Astrocyte (in vitro differentiated cells and primary cell): ENCODE measurements around the gene RAD51B. TPM values are rescaled to one million over a fixed set of nuclear protein-coding genes. Genes with fewer than 3 reads are reported as not detected.

ENCODE experiments used
- DNase-seq: peaks from one replicate; pipeline ENCODE4 v3.0.0-alpha.2; 2010; ENCODE audit warnings: low read depth
- FAIRE-seq: peaks from 2 replicates; lab custom pipeline; 2011; peaks lifted over from hg19 to GRCh38; lab: Jason Lieb, UNC
- H2AFZ ChIP-seq: 2 replicates; pipeline ENCODE4 v1.6.0; 2012; ENCODE audit warnings: low read depth, low read length, inconsistent platforms
- H3K27ac ChIP-seq: 2 replicates; pipeline ENCODE4 v1.5.1; 2011; ENCODE audit warnings: low read depth, low read length, inconsistent platforms
- H3K27me3 ChIP-seq: 2 replicates; pipeline ENCODE4 v1.6.0; 2011; ENCODE audit warnings: low read length, inconsistent platforms; ENCODE audit not compliant: insufficient read depth
- H3K36me3 ChIP-seq: 2 replicates; pipeline ENCODE4 v1.5.1; 2011; ENCODE audit warnings: low read length, inconsistent platforms; ENCODE audit not compliant: insufficient read depth
- H3K4me1 ChIP-seq: 2 replicates; pipeline ENCODE4 v1.5.1; 2011; ENCODE audit warnings: low read length, inconsistent platforms; ENCODE audit not compliant: insufficient read depth
- H3K4me2 ChIP-seq: 2 replicates; pipeline ENCODE4 v1.6.0; 2012; ENCODE audit warnings: low read length, inconsistent platforms
- H3K4me3 ChIP-seq: 2 replicates; pipeline ENCODE4 v1.5.1; 2011; ENCODE audit warnings: low read depth, mild to moderate bottlenecking, low read length, inconsistent platforms; ENCODE audit not compliant: insufficient read depth
- H3K79me2 ChIP-seq: 2 replicates; pipeline ENCODE4 v1.6.0; 2012; ENCODE audit warnings: mild to moderate bottlenecking, low read length, inconsistent platforms; ENCODE audit not compliant: insufficient read depth
- H3K9ac ChIP-seq: 2 replicates; pipeline ENCODE4 v1.6.0; 2012; ENCODE audit warnings: mild to moderate bottlenecking, low read length, inconsistent platforms
- H3K9me3 ChIP-seq: 2 replicates; pipeline ENCODE4 v1.5.1; 2012; ENCODE audit warnings: low read depth, mild to moderate bottlenecking, low read length, inconsistent platforms; ENCODE audit not compliant: insufficient read depth
- H4K20me1 ChIP-seq: 2 replicates; pipeline ENCODE4 v1.6.0; 2012; ENCODE audit warnings: low read length, inconsistent platforms; ENCODE audit not compliant: insufficient read depth
- H3K27ac Mint-ChIP-seq: one replicate; pipeline ENCODE4 v1.8.0; 2021; ENCODE audit warnings: mild to moderate bottlenecking, mixed read lengths; ENCODE audit not compliant: unreplicated experiment
- H3K27me3 Mint-ChIP-seq: one replicate; pipeline ENCODE4 v1.8.0; 2021; ENCODE audit warnings: low read depth, mixed read lengths; ENCODE audit not compliant: unreplicated experiment
- H3K36me3 Mint-ChIP-seq: one replicate; pipeline ENCODE4 v1.8.0; 2021; ENCODE audit warnings: low read depth, mixed read lengths; ENCODE audit not compliant: unreplicated experiment
- H3K4me1 Mint-ChIP-seq: one replicate; pipeline ENCODE4 v1.8.0; 2021; ENCODE audit warnings: low read depth, mixed read lengths; ENCODE audit not compliant: unreplicated experiment
- H3K4me3 Mint-ChIP-seq: one replicate; pipeline ENCODE4 v1.8.0; 2021; ENCODE audit warnings: mild to moderate bottlenecking, moderate library complexity, mixed read lengths; ENCODE audit not compliant: unreplicated experiment
- H3K9me3 Mint-ChIP-seq: one replicate; pipeline ENCODE4 v1.8.0; 2021; ENCODE audit warnings: mild to moderate bottlenecking, mixed read lengths; ENCODE audit not compliant: unreplicated experiment
- EZH2 ChIP-seq: IDR thresholded peaks from 2 replicates; pipeline ENCODE4 v1.6.1; 2012; ENCODE audit warnings: mild to moderate bottlenecking, low read length, inconsistent platforms; ENCODE audit not compliant: insufficient read depth
- total RNA-seq: library from RNA; stranded (reverse); gene quantifications from 2 replicates; pipeline ENCODE4 v1.2.1, GENCODE V29; 2021
- TF ChIP-seq, protein P1 (sequence below): IDR thresholded peaks from 2 replicates; pipeline ENCODE4 v1.5.1; 2011; ENCODE audit warnings: low read depth, mild to moderate bottlenecking, inconsistent platforms, low read length, moderate library complexity; ENCODE audit not compliant: insufficient read depth

Gene RAD51B
- total RNA-seq, 1 donor from 2014 or later = 10.8 TPM

DNA sequence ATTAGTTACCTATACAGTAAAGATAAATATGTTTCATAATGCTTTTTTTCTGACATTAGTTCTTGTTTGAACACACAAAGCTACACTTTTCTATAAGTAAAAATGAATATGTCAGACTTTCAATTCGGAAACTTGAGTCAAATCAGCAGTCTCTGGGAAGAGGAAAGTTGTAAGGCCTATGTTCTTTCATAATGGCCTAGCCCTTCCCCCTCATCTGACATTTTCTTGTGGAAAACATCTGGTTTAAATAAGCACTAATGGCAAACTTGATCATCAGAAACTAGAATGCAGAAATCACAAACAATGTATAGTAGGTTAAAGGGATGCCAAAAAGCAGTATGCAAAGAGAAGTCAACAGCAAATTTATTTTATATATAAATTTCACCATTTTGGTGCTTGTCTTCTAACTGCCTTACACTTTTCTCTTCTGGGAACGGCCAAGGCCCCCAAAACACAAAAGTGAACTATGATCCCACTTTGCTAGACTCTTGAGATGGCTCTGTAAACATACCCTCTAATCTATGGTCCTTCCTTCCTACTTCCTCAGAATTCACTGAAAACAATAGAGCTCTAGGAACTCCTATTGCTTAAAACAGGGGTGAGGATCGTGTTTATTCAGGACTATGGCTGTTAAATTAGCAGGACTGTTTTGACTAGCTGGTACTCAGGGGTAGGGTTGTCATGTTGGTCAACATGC, 444.1 kb downstream of the RAD51B start:
- Mint-ChIP-seq H3K4me1 (peaks cover 25% of the 10 kb centered on the region), H3K36me3 (no peaks in the 10 kb centered on the region), H3K27ac (no peak overlapping the region), H3K9me3 (no peaks in the 10 kb centered on the region), H3K27me3 (no peaks in the 10 kb centered on the region), H3K4me3 (no peak overlapping the region)
- no peaks in the 10 kb centered on the region for H4K20me1 ChIP-seq
- H3K36me3 ChIP-seq = no peaks in the 10 kb centered on the region
- DNase-seq (no peak), FAIRE-seq (no peak)
- no peaks in the 10 kb centered on the region for H3K4me1 ChIP-seq
- no peaks in the 10 kb centered on the region for H3K27me3 ChIP-seq
- no peak overlapping the region for H3K4me2 ChIP-seq
- no peaks in the 10 kb centered on the region for H3K9me3 ChIP-seq
- no peak overlapping the region for H2AFZ ChIP-seq
- no peaks in the 10 kb centered on the region for H3K79me2 ChIP-seq
- H3K27ac ChIP-seq = no peak overlapping the region
- TF ChIP-seq, protein P1, sequence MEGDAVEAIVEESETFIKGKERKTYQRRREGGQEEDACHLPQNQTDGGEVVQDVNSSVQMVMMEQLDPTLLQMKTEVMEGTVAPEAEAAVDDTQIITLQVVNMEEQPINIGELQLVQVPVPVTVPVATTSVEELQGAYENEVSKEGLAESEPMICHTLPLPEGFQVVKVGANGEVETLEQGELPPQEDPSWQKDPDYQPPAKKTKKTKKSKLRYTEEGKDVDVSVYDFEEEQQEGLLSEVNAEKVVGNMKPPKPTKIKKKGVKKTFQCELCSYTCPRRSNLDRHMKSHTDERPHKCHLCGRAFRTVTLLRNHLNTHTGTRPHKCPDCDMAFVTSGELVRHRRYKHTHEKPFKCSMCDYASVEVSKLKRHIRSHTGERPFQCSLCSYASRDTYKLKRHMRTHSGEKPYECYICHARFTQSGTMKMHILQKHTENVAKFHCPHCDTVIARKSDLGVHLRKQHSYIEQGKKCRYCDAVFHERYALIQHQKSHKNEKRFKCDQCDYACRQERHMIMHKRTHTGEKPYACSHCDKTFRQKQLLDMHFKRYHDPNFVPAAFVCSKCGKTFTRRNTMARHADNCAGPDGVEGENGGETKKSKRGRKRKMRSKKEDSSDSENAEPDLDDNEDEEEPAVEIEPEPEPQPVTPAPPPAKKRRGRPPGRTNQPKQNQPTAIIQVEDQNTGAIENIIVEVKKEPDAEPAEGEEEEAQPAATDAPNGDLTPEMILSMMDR = no peak
- no peak for TF ChIP-seq EZH2
- H3K4me3 ChIP-seq = no peak overlapping the region
- no peak overlapping the region for H3K9ac ChIP-seq

- no peak overlapping the region for H3K4me3 Mint-ChIP-seq
- Histone ChIP-seq H3K4me2 (no peak overlapping the region), H3K79me2 (no peaks in the 10 kb centered on the region), H3K9me3 (no peaks in the 10 kb centered on the region), H3K27me3 (no peaks in the 10 kb centered on the region), H3K27ac (no peak overlapping the region), H4K20me1 (no peaks in the 10 kb centered on the region), H3K9ac (no peak overlapping the region), H2AFZ (no peak overlapping the region), H3K4me3 (no peak overlapping the region), H3K4me1 (peaks cover 2% of the 10 kb centered on the region), H3K36me3 (no peaks in the 10 kb centered on the region)
- H3K9me3 Mint-ChIP-seq = no peaks in the 10 kb centered on the region
- DNase-seq = no peak
- FAIRE-seq = no peak
- H3K4me1 Mint-ChIP-seq = peaks cover 27% of the 10 kb centered on the region
- H3K27me3 Mint-ChIP-seq = no peaks in the 10 kb centered on the region
- TF ChIP-seq EZH2 = no peak
- TF ChIP-seq, protein P1 = no peak
- no peaks in the 10 kb centered on the region for H3K36me3 Mint-ChIP-seq
- H3K27ac Mint-ChIP-seq = no peak overlapping the region
Observed at GRCh38 chr14:68264260-68264569, 444.6 kb downstream of the RAD51B start.

DNA sequence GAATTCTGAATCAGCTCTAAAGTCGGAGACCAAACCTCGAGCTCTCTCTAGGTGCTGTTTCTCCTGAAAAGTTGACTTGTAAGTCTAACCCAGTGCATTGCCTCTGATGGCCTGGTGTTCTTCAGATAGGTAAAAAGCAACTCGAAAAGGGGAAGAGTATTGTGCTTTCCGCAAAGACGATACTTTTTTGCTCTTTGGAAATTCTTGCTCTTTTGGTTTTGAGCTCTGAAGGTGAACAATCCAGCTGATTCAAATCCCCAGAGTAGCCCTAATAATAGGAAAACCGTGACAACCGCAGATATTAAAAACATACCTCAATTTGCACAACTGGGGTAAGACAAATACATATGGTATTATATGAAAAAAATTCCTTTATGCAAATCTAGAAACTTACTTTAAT, 447.4 kb downstream of the RAD51B start:
- DNase-seq = no peak
- Histone ChIP-seq H3K4me2 (no peak overlapping the region), H3K79me2 (no peaks in the 10 kb centered on the region), H3K27ac (no peak overlapping the region), H3K4me3 (no peak overlapping the region), H3K27me3 (no peaks in the 10 kb centered on the region), H3K36me3 (no peaks in the 10 kb centered on the region), H3K9ac (no peak overlapping the region), H4K20me1 (no peaks in the 10 kb centered on the region), H2AFZ (no peak overlapping the region), H3K9me3 (no peaks in the 10 kb centered on the region), H3K4me1 (peaks cover 3% of the 10 kb centered on the region)
- H3K4me1 Mint-ChIP-seq = peaks cover 10% of the 10 kb centered on the region
- no peaks in the 10 kb centered on the region for H3K36me3 Mint-ChIP-seq
- no peaks in the 10 kb centered on the region for H3K9me3 Mint-ChIP-seq
- no peak overlapping the region for H3K4me3 Mint-ChIP-seq
- TF ChIP-seq, protein P1 = no peak
- no peak for TF ChIP-seq EZH2
- H3K27me3 Mint-ChIP-seq = no peaks in the 10 kb centered on the region
- H3K27ac Mint-ChIP-seq = no peak overlapping the region
- no peak for FAIRE-seq
